Brain microvascular endothelial cell (primary cell): ENCODE data around the gene COL27A1.

ENCODE experiments used
- DNase-seq: peaks from one replicate; pipeline ENCODE4 v3.0.0-alpha.2; 2020
- H3K27ac ChIP-seq: fragments of 250-450 bp; sonication (Bioruptor Pico); 2 replicates; pipeline ENCODE4 v1.5.1; 2020; ENCODE audit warnings: mild to moderate bottlenecking, moderate library complexity
- H3K27me3 ChIP-seq: fragments of 250-450 bp; sonication (Bioruptor Pico); replicated peaks from 2 replicates; pipeline ENCODE4 v1.5.1; 2020; ENCODE audit warnings: mild to moderate bottlenecking
- H3K36me3 ChIP-seq: fragments of 250-450 bp; sonication (Bioruptor Pico); replicated peaks from 2 replicates; pipeline ENCODE4 v1.5.1; 2020; ENCODE audit warnings: mild to moderate bottlenecking
- H3K4me3 ChIP-seq: 2 replicates; pipeline ENCODE4 v1.5.1; 2011; ENCODE audit warnings: low read depth, mild to moderate bottlenecking, control low read depth, low read length, moderate library complexity
- CTCF ChIP-seq: IDR thresholded peaks from 2 replicates; pipeline ENCODE4 v1.5.1; 2011; ENCODE audit warnings: low read depth, mild to moderate bottlenecking, moderate library complexity, low read length, control low read depth, inconsistent platforms; ENCODE audit errors: missing control alignments
- in situ Hi-C: cut with HindIII; loops from 2 replicates; pipeline ENCODE4 v1.10.0; 2017; ENCODE audit warnings: low sequenced_read_pairs, low pct_ligation_motif_present

The COL27A1 gene

DNA sequence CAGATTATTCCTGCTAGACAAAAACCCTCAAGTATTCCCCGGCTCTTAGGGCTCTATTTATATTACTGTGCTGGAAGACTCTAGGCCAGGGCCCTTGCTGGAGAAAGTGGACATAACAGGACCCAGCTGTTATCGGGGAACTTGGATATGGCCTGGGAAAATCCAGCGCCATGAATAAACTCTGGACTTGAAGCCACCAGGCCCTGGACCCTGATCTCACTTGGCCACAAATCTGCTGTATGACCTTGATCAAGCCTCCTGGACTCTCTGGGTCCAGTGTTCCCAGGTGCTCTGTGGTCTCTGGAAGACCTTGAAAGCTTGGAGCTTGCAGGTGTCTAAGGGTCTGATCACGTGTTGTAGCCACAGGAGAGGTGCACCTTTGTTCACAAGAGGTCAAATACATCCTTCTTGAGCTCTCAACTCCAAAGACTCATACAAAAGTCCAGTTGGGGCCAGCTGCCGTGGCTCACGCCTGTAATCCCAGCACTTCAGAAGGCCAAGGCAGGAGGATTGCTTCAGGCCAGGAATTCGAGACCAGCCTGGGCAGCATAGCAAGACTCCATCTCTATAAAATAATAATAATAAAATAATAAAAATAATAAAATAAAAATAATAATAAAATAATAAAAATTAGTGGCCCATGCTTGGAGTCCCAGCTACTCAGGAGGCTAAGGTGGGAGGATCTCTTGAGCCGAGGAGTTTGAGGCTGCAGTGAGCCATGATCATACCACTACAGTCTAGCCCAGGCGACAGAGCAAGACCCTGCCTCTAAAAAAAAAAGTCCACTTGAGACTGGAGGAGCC lies 26.5 kb downstream of the COL27A1 start:
- Histone ChIP-seq H3K36me3 (no peaks in the 10 kb centered on the region), H3K27ac (no peak overlapping the region), H3K4me3 (no peak overlapping the region), H3K27me3 (no peaks in the 10 kb centered on the region)
- DNase-seq = no peak
- in situ Hi-C loops = no loop called here
- no peak for TF ChIP-seq CTCF

- DNase-seq = no peak
- in situ Hi-C loops = no loop called here
- H3K27me3 ChIP-seq = no peaks in the 10 kb centered on the region
- H3K36me3 ChIP-seq = no peaks in the 10 kb centered on the region
- no peak overlapping the region for H3K27ac ChIP-seq
- no peak overlapping the region for H3K4me3 ChIP-seq
- TF ChIP-seq CTCF = no peak
These were observed 27.7 kb downstream of the COL27A1 start for GRCh38 chr9:114183006-114183405.

DNA sequence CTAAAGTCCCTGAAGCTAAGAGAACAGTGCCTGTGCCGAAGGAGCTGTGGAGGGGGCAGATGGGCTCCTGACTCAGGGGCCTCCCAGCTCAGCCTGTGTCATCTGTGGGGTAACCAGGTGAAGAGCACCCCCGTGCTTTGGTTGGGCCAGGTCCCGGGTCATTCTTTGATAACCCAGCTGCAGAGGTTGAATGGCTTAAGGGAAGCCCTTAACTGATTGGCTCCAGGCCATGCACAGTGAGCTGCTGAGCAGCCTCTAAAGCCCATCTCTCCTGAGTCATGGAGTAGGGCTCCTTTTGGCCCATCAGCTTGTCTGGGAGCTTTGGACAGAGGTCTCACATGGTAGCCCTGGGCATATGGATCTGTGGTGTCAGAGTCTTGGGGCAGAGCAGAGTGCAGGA lies 28.7 kb downstream of the COL27A1 start:
- no peak for TF ChIP-seq CTCF
- peak; percentile 43 for DNase-seq
- no peak overlapping the region for H3K27ac ChIP-seq

GRCh38 chr9:114184866-114185265 lies 29.5 kb downstream of the COL27A1 start:
- no peak for DNase-seq
- Histone ChIP-seq H3K27ac (no peak overlapping the region), H3K36me3 (no peaks in the 10 kb centered on the region), H3K4me3 (no peak overlapping the region), H3K27me3 (no peaks in the 10 kb centered on the region)
- no peak for TF ChIP-seq CTCF
- in situ Hi-C loops = no loop called here

More for the DNA sequence above, 28.7 kb downstream of the COL27A1 start:
- no peaks in the 10 kb centered on the region for H3K36me3 ChIP-seq
- in situ Hi-C loops = no loop called here
- H3K27me3 ChIP-seq = no peaks in the 10 kb centered on the region
- no peak overlapping the region for H3K4me3 ChIP-seq

DNA sequence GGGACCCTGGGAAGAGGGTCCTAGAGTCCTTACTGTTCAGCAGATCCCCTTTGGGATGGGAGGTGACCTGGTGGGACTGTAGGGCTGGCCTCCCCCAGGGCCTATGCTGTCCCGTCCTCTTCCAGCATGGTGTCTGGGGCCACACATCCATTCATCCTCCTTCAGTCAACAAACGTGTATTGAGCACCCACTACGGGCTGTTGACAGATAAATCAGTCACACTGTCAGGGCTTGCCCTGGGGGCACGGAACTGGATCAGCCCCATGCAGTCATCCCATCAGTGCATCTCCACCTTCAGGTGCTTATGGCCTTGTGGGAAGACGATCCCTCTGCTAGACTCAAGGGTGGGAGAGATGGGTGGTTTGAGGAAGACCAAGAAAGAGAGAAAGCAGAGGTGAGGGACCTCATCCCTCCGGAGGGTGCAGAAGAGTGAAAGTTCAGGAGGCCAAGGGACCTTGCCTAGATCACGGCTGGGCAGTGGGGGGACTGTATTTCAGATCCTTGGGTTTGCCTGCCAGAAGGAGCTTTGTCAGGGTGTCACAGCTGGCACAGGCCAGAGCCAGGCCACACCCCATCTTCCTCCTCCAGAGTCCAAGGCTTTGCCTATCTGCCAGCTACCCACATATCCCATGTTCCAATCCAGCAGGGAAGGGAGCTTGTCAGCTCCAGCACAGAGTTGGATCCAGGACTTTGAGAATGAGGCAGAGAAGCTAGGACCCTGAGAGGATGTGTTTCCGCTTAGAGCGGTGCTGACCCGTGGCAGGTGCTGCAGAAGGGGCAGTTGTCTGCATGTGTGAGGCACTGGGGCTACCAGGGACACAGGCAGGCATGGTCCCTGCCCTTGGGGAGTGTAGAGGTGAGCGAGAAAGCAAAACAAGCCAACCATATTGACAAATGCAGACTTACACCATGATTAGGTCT lies 30.5 kb downstream of the COL27A1 start:
- Histone ChIP-seq H3K4me3 (no peak overlapping the region), H3K27ac (no peak overlapping the region), H3K36me3 (no peaks in the 10 kb centered on the region), H3K27me3 (no peaks in the 10 kb centered on the region)
- no peak for TF ChIP-seq CTCF
- in situ Hi-C loops = no loop called here
- DNase-seq = no peak
